Activated T-cell treated with anti-CD3 and anti-CD28 coated beads, Interleukin-2, amount 50 U/mL, for 24 hours (primary cell): ENCODE measurements around the gene CCDC9.
"Not testable (repeated sequence)": the region's sequence is repeated elsewhere in the genome, so short reads cannot be mapped to it uniquely, and the experiment has no call there.

Experiments used
- DNase-seq: peaks from one replicate; pipeline ENCODE4 v3.0.0-alpha.2; 2020
- H3K27ac Mint-ChIP-seq: 2 replicates; pipeline ENCODE4 v1.8.0; 2020; ENCODE audit warnings: mild to moderate bottlenecking, mixed read lengths
- H3K27me3 Mint-ChIP-seq: 2 replicates; pipeline ENCODE4 v1.8.0; 2020; ENCODE audit warnings: mixed read lengths
- H3K36me3 Mint-ChIP-seq: 2 replicates; pipeline ENCODE4 v1.8.0; 2020; ENCODE audit warnings: low read depth, mixed read lengths
- H3K4me1 Mint-ChIP-seq: 2 replicates; pipeline ENCODE4 v1.8.0; 2020; ENCODE audit warnings: low read depth, mixed read lengths
- H3K4me3 Mint-ChIP-seq: 2 replicates; pipeline ENCODE4 v1.8.0; 2020; ENCODE audit warnings: mild to moderate bottlenecking, moderate library complexity, mixed read lengths
- H3K9me3 Mint-ChIP-seq: 2 replicates; pipeline ENCODE4 v1.8.0; 2020; ENCODE audit warnings: mixed read lengths

CCDC9 gene

DNA sequence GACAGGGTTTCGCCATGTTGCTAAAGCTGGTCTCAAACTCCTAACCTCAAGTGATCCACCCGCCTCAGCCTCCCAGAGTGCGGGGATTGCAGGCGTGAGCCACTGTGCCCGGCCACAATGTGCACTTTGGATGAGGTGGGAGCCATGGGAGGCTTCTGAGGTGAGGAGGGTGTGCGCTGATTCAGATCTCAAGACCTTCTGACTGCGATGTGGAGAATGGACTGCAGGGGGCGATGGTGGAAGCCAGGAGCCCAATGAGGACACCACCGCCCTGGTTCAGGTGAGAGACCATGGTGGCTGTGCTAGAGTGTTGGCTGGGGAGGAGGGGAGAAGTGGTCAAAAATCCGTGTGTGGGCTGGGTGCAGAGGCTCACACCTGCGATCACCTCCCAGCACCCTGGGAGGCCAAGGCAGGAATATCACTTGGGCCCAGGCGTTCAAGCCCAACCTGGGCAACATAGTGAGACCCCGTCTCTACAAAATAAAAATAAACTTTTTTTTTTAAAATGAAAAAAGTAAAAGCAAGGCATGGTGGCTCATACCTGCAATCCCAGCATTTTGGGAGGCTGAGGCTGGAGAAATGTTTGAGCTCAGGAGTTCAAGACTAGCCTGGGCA, 24.0 kb downstream of the CCDC9 start:
- peak; percentile 72 for DNase-seq
- no peak overlapping the region for H3K4me3 Mint-ChIP-seq
- peaks cover 18% of the 10 kb centered on the region for H3K4me1 Mint-ChIP-seq
- H3K36me3 Mint-ChIP-seq: peaks cover 11% of the 10 kb centered on the region
- no peaks in the 10 kb centered on the region for H3K9me3 Mint-ChIP-seq
- no peak overlapping the region for H3K27ac Mint-ChIP-seq
- no peaks in the 10 kb centered on the region for H3K27me3 Mint-ChIP-seq

- no peaks in the 10 kb centered on the region for H3K36me3 Mint-ChIP-seq
These were observed 27.2 kb downstream of the CCDC9 start for GRCh38 chr19:47283405-47284059.

DNA sequence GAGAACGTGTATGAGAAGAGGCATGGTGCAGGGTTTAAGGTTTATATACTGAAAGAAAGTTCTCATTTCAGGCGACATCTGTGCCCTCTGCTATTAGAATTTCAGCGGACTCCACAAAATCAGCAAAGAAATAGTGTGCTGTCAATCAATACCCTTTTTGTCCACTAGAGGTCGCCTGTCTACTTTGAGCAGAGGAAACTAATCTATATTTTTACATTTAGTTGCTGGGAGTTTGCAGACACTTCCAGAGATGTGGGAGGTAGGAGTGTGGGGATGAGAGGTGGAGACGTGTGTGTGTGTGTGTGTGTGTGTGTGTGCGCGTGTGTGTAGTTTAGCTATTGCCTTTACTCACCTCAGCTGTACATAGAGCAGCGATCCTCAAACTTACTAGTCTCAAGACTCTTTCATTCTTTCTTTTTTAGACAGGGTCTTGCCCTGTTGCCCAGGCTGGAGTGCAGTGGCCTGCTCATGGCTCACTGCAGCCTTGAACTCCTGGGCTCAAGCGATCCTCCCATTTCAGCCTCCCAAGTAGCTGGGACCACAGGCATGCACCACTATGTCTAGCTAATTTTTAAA, 28.1 kb downstream of the CCDC9 start:
- Mint-ChIP-seq H3K4me1 (peaks cover 11% of the 10 kb centered on the region), H3K27me3 (no peaks in the 10 kb centered on the region), H3K9me3 (no peaks in the 10 kb centered on the region), H3K27ac (no peak overlapping the region), H3K36me3 (no peaks in the 10 kb centered on the region), H3K4me3 (no peak overlapping the region)
- DNase-seq: no peak

More at GRCh38 chr19:47283405-47284059, 27.2 kb downstream of the CCDC9 start:
- DNase-seq: no peak
- Mint-ChIP-seq H3K27me3 (no peaks in the 10 kb centered on the region), H3K9me3 (no peaks in the 10 kb centered on the region), H3K4me3 (no peak overlapping the region), H3K27ac (no peak overlapping the region), H3K4me1 (peaks cover 8% of the 10 kb centered on the region)

- Mint-ChIP-seq H3K27me3 (no peaks in the 10 kb centered on the region), H3K4me1 (peaks cover 3% of the 10 kb centered on the region), H3K9me3 (no peaks in the 10 kb centered on the region), H3K27ac (no peak overlapping the region), H3K4me3 (no peak overlapping the region), H3K36me3 (no peaks in the 10 kb centered on the region)
- DNase-seq: peak; percentile 69
These were observed 39.7 kb downstream of the CCDC9 start for GRCh38 chr19:47296036-47296435.

DNA sequence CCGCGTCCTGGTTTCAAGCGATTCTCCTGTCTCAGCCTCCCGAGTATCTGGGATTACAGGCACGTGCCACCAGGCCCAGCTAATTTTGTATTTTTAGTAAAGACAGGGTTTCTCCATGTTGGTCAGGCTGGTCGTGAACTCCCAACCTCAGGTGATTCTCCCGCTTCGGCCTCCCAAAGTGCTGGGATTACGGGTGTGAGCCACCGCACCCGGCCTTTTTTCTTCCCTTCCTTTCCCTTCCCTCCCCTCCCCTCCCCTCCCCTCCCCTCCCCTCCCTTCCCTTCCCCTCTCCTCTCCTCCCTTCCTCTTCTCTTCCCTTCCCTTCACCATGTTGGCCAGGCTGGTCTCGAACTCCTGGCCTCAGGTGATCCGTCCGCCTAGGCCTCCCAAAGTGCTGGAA, 44.5 kb downstream of the CCDC9 start:
- H3K4me3 Mint-ChIP-seq, H3K27me3 Mint-ChIP-seq, DNase-seq, H3K9me3 Mint-ChIP-seq, H3K36me3 Mint-ChIP-seq, H3K27ac Mint-ChIP-seq: not testable (repeated sequence)
- peaks cover 11% of the 10 kb centered on the region for H3K4me1 Mint-ChIP-seq

- Mint-ChIP-seq H3K27me3 (peaks cover 17% of the 10 kb centered on the region), H3K27ac (no peak overlapping the region), H3K4me1 (peaks cover 9% of the 10 kb centered on the region), H3K9me3 (no peaks in the 10 kb centered on the region), H3K36me3 (no peaks in the 10 kb centered on the region), H3K4me3 (no peak overlapping the region)
- DNase-seq: no peak
These were observed 45.9 kb downstream of the CCDC9 start for GRCh38 chr19:47302249-47302648.

DNA sequence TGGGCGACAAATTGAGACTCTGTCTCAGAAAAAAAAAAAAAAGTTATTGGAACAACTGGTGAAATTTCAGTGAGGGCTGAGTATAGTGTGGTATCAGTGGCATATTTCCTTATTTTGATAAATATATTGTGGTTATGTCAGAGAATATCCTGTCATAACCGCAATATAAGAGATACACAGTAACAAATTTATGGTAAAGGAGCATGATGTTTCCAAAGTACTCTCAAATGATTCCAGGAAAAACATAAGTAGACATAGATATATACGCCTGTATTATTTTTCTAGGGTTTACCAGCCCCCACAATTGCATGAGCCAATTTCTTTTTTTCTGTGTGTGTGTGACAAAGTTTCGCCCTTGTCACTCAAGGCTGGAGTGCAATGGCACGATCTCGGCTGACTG, 47.6 kb downstream of the CCDC9 start:
- no peak overlapping the region for H3K4me3 Mint-ChIP-seq

DNA sequence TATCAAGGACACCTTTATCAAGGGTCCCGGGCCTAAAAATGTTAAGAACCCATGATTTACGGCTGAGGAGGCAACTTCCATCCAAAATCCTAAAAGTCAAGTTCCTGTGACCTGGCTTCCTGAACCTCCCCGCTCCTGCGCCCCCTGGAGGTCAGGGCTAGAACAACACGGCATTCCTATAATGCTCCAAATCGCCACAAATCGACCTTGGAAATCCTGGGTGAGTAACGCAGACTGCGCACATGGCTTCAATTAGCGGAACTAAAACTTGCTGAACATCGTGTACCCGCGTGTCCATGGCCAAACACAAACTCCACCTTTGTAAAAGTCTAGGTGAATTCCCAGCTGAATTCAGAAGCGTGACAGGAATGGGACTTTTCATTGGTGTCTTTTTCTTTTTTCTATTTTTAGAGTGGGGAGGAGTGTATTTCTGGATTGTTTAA, 49.0 kb downstream of the CCDC9 start:
- no peak overlapping the region for H3K4me3 Mint-ChIP-seq
- no peaks in the 10 kb centered on the region for H3K9me3 Mint-ChIP-seq
- H3K27me3 Mint-ChIP-seq: peaks cover 21% of the 10 kb centered on the region
- H3K4me1 Mint-ChIP-seq: peaks cover 9% of the 10 kb centered on the region
- no peaks in the 10 kb centered on the region for H3K36me3 Mint-ChIP-seq
- H3K27ac Mint-ChIP-seq: no peak overlapping the region
- DNase-seq: peak; percentile 72

More for the DNA sequence above, 47.6 kb downstream of the CCDC9 start:
- Mint-ChIP-seq H3K36me3 (no peaks in the 10 kb centered on the region), H3K9me3 (no peaks in the 10 kb centered on the region), H3K27ac (no peak overlapping the region), H3K4me1 (peaks cover 9% of the 10 kb centered on the region), H3K27me3 (peaks cover 17% of the 10 kb centered on the region)
- no peak for DNase-seq

- Mint-ChIP-seq H3K4me1 (peaks cover 9% of the 10 kb centered on the region), H3K27me3 (peaks cover 21% of the 10 kb centered on the region), H3K9me3 (no peaks in the 10 kb centered on the region), H3K4me3 (no peak overlapping the region), H3K27ac (no peak overlapping the region), H3K36me3 (no peaks in the 10 kb centered on the region)
- no peak for DNase-seq
These were observed 50.0 kb downstream of the CCDC9 start for GRCh38 chr19:47306303-47306702.

DNA sequence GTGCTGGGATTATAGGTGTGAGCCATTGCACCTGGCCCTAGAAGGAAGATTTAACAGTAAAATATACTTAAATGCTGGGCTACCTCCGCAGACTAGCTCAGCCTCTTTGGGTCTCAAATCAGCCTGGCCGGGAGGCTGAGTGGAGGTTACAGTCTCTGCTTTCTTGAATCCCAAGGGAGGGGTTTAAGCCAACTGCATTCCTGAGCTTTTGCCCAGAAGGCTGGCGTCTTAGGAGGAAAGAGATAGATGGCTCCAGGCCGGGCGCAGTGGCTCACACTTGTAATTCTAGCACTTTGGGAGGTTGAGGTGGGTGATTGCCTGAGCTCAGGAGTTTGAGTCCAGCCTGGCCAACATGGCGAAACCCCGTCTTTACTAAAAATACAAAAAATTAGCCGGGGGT, 52.7 kb downstream of the CCDC9 start:
- Mint-ChIP-seq H3K27me3 (peaks cover 33% of the 10 kb centered on the region), H3K4me3 (no peak overlapping the region), H3K27ac (no peak overlapping the region), H3K9me3 (no peaks in the 10 kb centered on the region), H3K36me3 (no peaks in the 10 kb centered on the region), H3K4me1 (peaks cover 6% of the 10 kb centered on the region)
- no peak for DNase-seq

DNA sequence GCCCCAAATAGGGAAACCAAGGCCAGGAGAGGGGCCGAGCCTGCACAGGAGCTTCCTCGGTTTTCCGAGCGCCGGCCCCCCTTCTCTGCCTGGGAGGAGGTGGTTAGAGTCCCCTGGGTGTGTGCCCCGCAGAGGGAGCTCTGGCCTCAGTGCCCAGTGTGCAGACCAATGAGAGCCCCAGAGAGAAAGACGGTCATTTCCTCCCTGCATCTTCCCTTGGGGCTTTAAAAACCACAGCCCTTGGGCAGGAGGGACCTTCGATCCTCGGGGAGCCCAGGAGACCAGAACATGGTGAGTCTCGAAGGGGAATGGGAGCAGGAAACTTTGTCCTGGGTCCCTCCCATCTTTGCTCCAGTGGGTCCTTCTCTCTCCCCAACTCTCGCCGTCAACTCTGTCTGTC, 53.3 kb downstream of the CCDC9 start, which contains the start of gene C5AR1:
Gene C5AR1, plus strand, starts transcription at position 254 of the 400 bp plus-strand sequence. Its CDS starts 35 bp downstream, at position 289.
- Mint-ChIP-seq H3K9me3 (no peaks in the 10 kb centered on the region), H3K4me1 (peaks cover 4% of the 10 kb centered on the region), H3K27me3 (peaks cover 32% of the 10 kb centered on the region), H3K27ac (no peak within 1 kb of the TSS), H3K36me3 (no peaks in the 10 kb centered on the region), H3K4me3 (no peak within 1 kb of the TSS)
- no peak for DNase-seq

GRCh38 chr19:47310323-47310722, 54.0 kb downstream of the CCDC9 start:
- Mint-ChIP-seq H3K4me1 (peaks cover 5% of the 10 kb centered on the region), H3K9me3 (no peaks in the 10 kb centered on the region), H3K36me3 (no peaks in the 10 kb centered on the region), H3K4me3 (no peak overlapping the region), H3K27ac (no peak overlapping the region), H3K27me3 (peaks cover 30% of the 10 kb centered on the region)
- DNase-seq: no peak

- DNase-seq: no peak
- Mint-ChIP-seq H3K27me3 (peaks cover 30% of the 10 kb centered on the region), H3K4me1 (peaks cover 6% of the 10 kb centered on the region), H3K36me3 (no peaks in the 10 kb centered on the region), H3K9me3 (no peaks in the 10 kb centered on the region), H3K4me3 (no peak overlapping the region), H3K27ac (no peak overlapping the region)
These were observed 54.5 kb downstream of the CCDC9 start for GRCh38 chr19:47310819-47311218.

DNA sequence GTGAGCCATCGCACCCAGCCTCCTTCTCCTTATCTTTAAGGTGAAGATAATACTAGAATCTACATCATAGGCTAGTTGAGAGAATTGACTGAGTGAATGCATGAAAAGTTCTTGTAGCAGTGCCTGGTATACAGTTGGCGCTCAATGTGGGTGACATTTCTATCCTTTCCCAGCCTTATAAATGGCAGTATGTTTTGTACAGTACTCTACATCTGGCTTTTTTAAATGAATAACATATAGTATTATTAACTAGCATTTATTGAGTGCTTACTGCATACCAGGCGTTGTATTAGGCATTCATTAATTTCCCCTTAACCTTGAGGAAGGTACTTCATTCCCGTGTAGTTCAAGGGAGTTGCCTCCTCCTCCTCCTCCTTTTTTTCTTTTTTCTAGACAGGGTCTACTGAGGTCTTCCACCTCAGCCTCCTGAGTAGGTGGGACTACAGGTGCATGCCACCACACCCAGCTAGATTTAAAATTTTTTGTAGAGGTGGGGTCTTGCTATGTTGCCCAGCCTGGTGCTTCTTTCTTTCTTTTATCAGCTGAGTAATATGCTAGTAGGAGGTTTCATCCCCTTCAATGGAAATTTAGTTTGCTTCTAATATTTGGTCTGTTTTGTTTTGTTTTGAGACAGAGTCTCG, 56.2 kb downstream of the CCDC9 start:
- no peaks in the 10 kb centered on the region for H3K9me3 Mint-ChIP-seq
- H3K27me3 Mint-ChIP-seq: peaks cover 21% of the 10 kb centered on the region
- peaks cover 6% of the 10 kb centered on the region for H3K4me1 Mint-ChIP-seq
- no peak overlapping the region for H3K4me3 Mint-ChIP-seq
- DNase-seq: no peak
- H3K36me3 Mint-ChIP-seq: no peaks in the 10 kb centered on the region
- no peak overlapping the region for H3K27ac Mint-ChIP-seq
